Activated CD4-positive, alpha-beta T cell treated with anti-CD3 and anti-CD28 coated beads, Interleukin-2, amount 10 ng/mL, durations not matched to agents 24 days and 14 days (primary cell): ENCODE results near the gene TATDN3. TPM values are rescaled to one million over a fixed set of nuclear protein-coding genes. Genes with fewer than 3 reads are reported as not detected.
"Not testable (repeated sequence)": the region's sequence is repeated elsewhere in the genome, so short reads cannot be mapped to it uniquely, and the experiment has no call there.

Experiments used
- DNase-seq: peaks from one replicate; pipeline ENCODE4 v3.0.0; 2022
- H3K27ac Mint-ChIP-seq: one replicate; pipeline ENCODE4 v1.8.0; 2022; ENCODE audit warnings: mild to moderate bottlenecking, mixed read lengths
- H3K27me3 Mint-ChIP-seq: one replicate; pipeline ENCODE4 v1.8.0; 2022; ENCODE audit warnings: mixed read lengths
- H3K36me3 Mint-ChIP-seq: one replicate; pipeline ENCODE4 v1.8.0; 2022; ENCODE audit warnings: low read depth, mild to moderate bottlenecking, mixed read lengths
- H3K4me1 Mint-ChIP-seq: one replicate; pipeline ENCODE4 v1.8.0; 2021; ENCODE audit warnings: mixed read lengths
- H3K4me3 Mint-ChIP-seq: one replicate; pipeline ENCODE4 v1.8.0; 2022; ENCODE audit warnings: mild to moderate bottlenecking, moderate library complexity, mixed read lengths
- H3K9me3 Mint-ChIP-seq: one replicate; pipeline ENCODE4 v1.8.0; 2021; ENCODE audit warnings: mixed read lengths
- intact Hi-C: fragments of 100-400 bp; cut with micrococcal nuclease; formaldehyde crosslinking; loops from one replicate; pipeline ENCODE4 v1.15.1; 2023
- total RNA-seq: library from RNA; stranded (reverse); gene quantifications from 2 replicates; pipeline ENCODE4 v1.2.3, GENCODE V29; 2022

TATDN3 gene
- total RNA-seq, 1 donor from 2014 or later, result 15.1 TPM

GRCh38 chr1:212858461-212859265 lies 67.0 kb downstream of the TATDN3 start:
- H3K27me3 Mint-ChIP-seq, result no peaks in the 10 kb centered on the region
- no peak for DNase-seq
- intact Hi-C loops, result loop anchor here (1.0 to 10.0 kb wide), 6 partner anchors 67 to 824 kb away; partner anchors contain the start of genes ANGEL2, ATF3, DTL and INTS7
- H3K4me1 Mint-ChIP-seq, result peaks cover 23% of the 10 kb centered on the region
- no peak overlapping the region for H3K4me3 Mint-ChIP-seq
- H3K27ac Mint-ChIP-seq, result peak overlapping the region; percentile 97
- H3K9me3 Mint-ChIP-seq, result peaks cover 1% of the 10 kb centered on the region
- peaks cover 13% of the 10 kb centered on the region for H3K36me3 Mint-ChIP-seq

- H3K9me3 Mint-ChIP-seq, result no peaks in the 10 kb centered on the region
- intact Hi-C loops, result no loop called here
- H3K4me1 Mint-ChIP-seq, result peaks cover 27% of the 10 kb centered on the region
- no peak overlapping the region for H3K4me3 Mint-ChIP-seq
- no peak for DNase-seq
- peaks cover 18% of the 10 kb centered on the region for H3K36me3 Mint-ChIP-seq
- H3K27ac Mint-ChIP-seq, result no peak overlapping the region
- H3K27me3 Mint-ChIP-seq, result no peaks in the 10 kb centered on the region
Observed at GRCh38 chr1:212860713-212861581, 69.3 kb downstream of the TATDN3 start.

- no peak overlapping the region for H3K4me3 Mint-ChIP-seq
- no peaks in the 10 kb centered on the region for H3K9me3 Mint-ChIP-seq
- no peak for DNase-seq
- H3K27ac Mint-ChIP-seq, result no peak overlapping the region
- H3K27me3 Mint-ChIP-seq, result no peaks in the 10 kb centered on the region
- intact Hi-C loops, result no loop called here
- H3K36me3 Mint-ChIP-seq, result peaks cover 26% of the 10 kb centered on the region
- peaks cover 26% of the 10 kb centered on the region for H3K4me1 Mint-ChIP-seq
Observed at GRCh38 chr1:212862111-212862690, 70.5 kb downstream of the TATDN3 start.

- DNase-seq, H3K27me3 Mint-ChIP-seq: not testable (repeated sequence)
- peaks cover 26% of the 10 kb centered on the region for H3K36me3 Mint-ChIP-seq
Observed at GRCh38 chr1:212863345-212863744, 71.7 kb downstream of the TATDN3 start.

GRCh38 chr1:212864201-212864600 lies 72.5 kb downstream of the TATDN3 start:
- Mint-ChIP-seq H3K4me3 (no peak overlapping the region), H3K36me3 (peaks cover 23% of the 10 kb centered on the region), H3K27ac (no peak overlapping the region), H3K4me1 (peaks cover 18% of the 10 kb centered on the region), H3K27me3 (no peaks in the 10 kb centered on the region), H3K9me3 (no peaks in the 10 kb centered on the region)
- no peak for DNase-seq
- intact Hi-C loops, result no loop called here

More at GRCh38 chr1:212863345-212863744, 71.7 kb downstream of the TATDN3 start:
- H3K9me3 Mint-ChIP-seq, H3K4me3 Mint-ChIP-seq, intact Hi-C loops, H3K27ac Mint-ChIP-seq: not testable (repeated sequence)
- peaks cover 21% of the 10 kb centered on the region for H3K4me1 Mint-ChIP-seq

Other genes starting within 250 kb of the TATDN3 start
- 21.2 and 29.5 TPM in 2 replicates for gene ATF3, start 183.1 kb upstream of the TATDN3 start, total RNA-seq
- 100.0 and 100 TPM in 2 replicates for gene BATF3, start 92.1 kb upstream of the TATDN3 start, total RNA-seq
- 37.3 and 40.0 TPM in 2 replicates for gene NSL1, start 117 bp upstream of the TATDN3 start, total RNA-seq
- gene SPATA45, start 55.8 kb downstream of the TATDN3 start, total RNA-seq, result not detected in 2 replicates
- gene FLVCR1, start 66.4 kb downstream of the TATDN3 start, total RNA-seq, result 17.9 and 21.8 TPM in 2 replicates
- gene VASH2, start 158.6 kb downstream of the TATDN3 start, total RNA-seq, result 0.54 and 0.84 TPM in 2 replicates
- 43.7 and 47.6 TPM in 2 replicates for gene ANGEL2, start 224.0 kb downstream of the TATDN3 start, total RNA-seq